Neural cell (in vitro differentiated cells): ENCODE results near the gene PFN3. TPM values are rescaled to one million over a fixed set of nuclear protein-coding genes. Genes with fewer than 3 reads are reported as not detected.

Source experiments
- H2AFZ ChIP-seq: fragments of 200-600, 300-800 bp; sonication (generic), shearing (Covaris generic); 2 replicates; pipeline ENCODE4 v1.6.0; 2014; ENCODE audit warnings: low read depth, mild to moderate bottlenecking, antibody characterized with exemption, low read length, moderate library complexity
- H3F3A ChIP-seq: fragments of 200-600 bp; shearing (Covaris generic); 2 replicates; pipeline ENCODE4 v1.6.1; 2016; ENCODE audit warnings: mild to moderate bottlenecking, moderate library complexity, mixed read lengths, antibody characterized with exemption, low read length; ENCODE audit not compliant: insufficient read depth, poor library complexity, severe bottlenecking
- H3K27ac ChIP-seq: fragments of 200-600, 300-800 bp; sonication (generic), shearing (Covaris generic); 2 replicates; pipeline ENCODE4 v1.5.1; 2014; ENCODE audit warnings: mild to moderate bottlenecking, low read length, moderate library complexity
- H3K27me3 ChIP-seq: fragments of 300-800, 200-600 bp; sonication (generic), shearing (Covaris generic); 2 replicates; pipeline ENCODE4 v1.6.0; 2014; ENCODE audit warnings: mild to moderate bottlenecking, low read depth, low read length, moderate library complexity; ENCODE audit not compliant: insufficient read depth
- H3K36me3 ChIP-seq: fragments of 300-800, 200-600 bp; sonication (generic), shearing (Covaris generic); 2 replicates; pipeline ENCODE4 v1.5.1; 2014; ENCODE audit warnings: mild to moderate bottlenecking, antibody characterized with exemption, low read length, moderate library complexity; ENCODE audit not compliant: insufficient read depth
- H3K4me2 ChIP-seq: fragments of 300-800, 200-600 bp; sonication (generic), shearing (Covaris generic); 2 replicates; pipeline ENCODE4 v1.6.0; 2014; ENCODE audit warnings: mild to moderate bottlenecking, low read length
- H3K4me3 ChIP-seq: fragments of 300-800, 200-600 bp; sonication (generic), shearing (Covaris generic); 2 replicates; pipeline ENCODE4 v1.5.1; 2014; ENCODE audit warnings: mild to moderate bottlenecking, low read length, moderate library complexity
- H3K79me2 ChIP-seq: fragments of 200-600 bp; shearing (Covaris generic); replicated peaks from 2 replicates; pipeline ENCODE4 v1.6.0; 2014; ENCODE audit warnings: mild to moderate bottlenecking, low read length, moderate library complexity; ENCODE audit not compliant: insufficient read depth
- H3K9ac ChIP-seq: fragments of 300-800, 200-600 bp; sonication (generic), shearing (Covaris generic); 2 replicates; pipeline ENCODE4 v1.6.1; 2016; ENCODE audit warnings: mild to moderate bottlenecking, low read length, mixed read lengths
- H3K9me2 ChIP-seq: fragments of 200-600 bp; shearing (Covaris generic); 2 replicates; pipeline ENCODE4 v1.6.1; 2016; ENCODE audit warnings: mild to moderate bottlenecking, low read length, mixed read lengths; ENCODE audit not compliant: insufficient read depth
- H3K9me3 ChIP-seq: fragments of 200-600, 300-800 bp; sonication (generic), shearing (Covaris generic); 2 replicates; pipeline ENCODE4 v1.6.1; 2016; ENCODE audit warnings: mild to moderate bottlenecking, mixed run types, low read length, moderate library complexity, mixed read lengths
- H4K20me1 ChIP-seq: fragments of 200-600 bp; shearing (Covaris generic); 2 replicates; pipeline ENCODE4 v1.6.1; 2016; ENCODE audit warnings: mild to moderate bottlenecking, mixed run types; ENCODE audit not compliant: insufficient read depth
- CTCF ChIP-seq: fragments of 450-650 bp; IDR thresholded peaks from 2 replicates; pipeline ENCODE4 v1.5.1; 2014; ENCODE audit warnings: antibody characterized with exemption, mild to moderate bottlenecking, moderate library complexity; ENCODE audit not compliant: poor library complexity, severe bottlenecking
- EP300 ChIP-seq: fragments of 450-650 bp; conservative IDR thresholded peaks from 2 replicates; pipeline ENCODE4 v1.6.1; 2014; ENCODE audit warnings: antibody characterized with exemption, mild to moderate bottlenecking, moderate library complexity; ENCODE audit not compliant: poor library complexity, severe bottlenecking
- EZH2 ChIP-seq: fragments of 200-600, 300-800 bp; shearing (Covaris generic), sonication (generic); IDR thresholded peaks from 2 replicates; pipeline ENCODE4 v1.6.1; 2014; ENCODE audit warnings: antibody characterized with exemption, low read length, borderline replicate concordance, mild to moderate bottlenecking; ENCODE audit not compliant: insufficient read depth, poor library complexity, severe bottlenecking
- MXI1 ChIP-seq: fragments of 450-650 bp; conservative IDR thresholded peaks from 2 replicates; pipeline ENCODE4 v1.6.1; 2014; ENCODE audit warnings: antibody characterized with exemption, mild to moderate bottlenecking; ENCODE audit not compliant: poor library complexity, severe bottlenecking
- POLR2AphosphoS5 ChIP-seq: IDR thresholded peaks from 2 replicates; pipeline ENCODE4 v1.6.1; 2012
- RAD21 ChIP-seq: fragments of 450-650 bp; conservative IDR thresholded peaks from 2 replicates; pipeline ENCODE4 v1.6.1; 2014; ENCODE audit warnings: antibody characterized with exemption, mild to moderate bottlenecking, moderate library complexity
- REST ChIP-seq: IDR thresholded peaks from 2 replicates; pipeline ENCODE4 v1.6.1; 2012; ENCODE audit warnings: borderline replicate concordance
- SMC3 ChIP-seq: fragments of 450-650 bp; conservative IDR thresholded peaks from 2 replicates; pipeline ENCODE4 v1.6.1; 2014; ENCODE audit warnings: antibody characterized with exemption, mild to moderate bottlenecking, moderate library complexity; ENCODE audit not compliant: poor library complexity
- TAF1 ChIP-seq: IDR thresholded peaks from 2 replicates; pipeline ENCODE4 v1.6.1; 2012; ENCODE audit warnings: low read depth
- polyA plus RNA-seq: library from polyadenylated mRNA; depleted of rRNA; stranded (reverse); fragments of >200 nt; gene quantifications from 2 replicates; pipeline ENCODE4 v1.2.3, GENCODE V29; 2014

The PFN3 gene
- polyA plus RNA-seq, 1 donor from 2014 or later, result not detected

GRCh38 chr5:177390363-177391300 is 9.8 kb downstream of the PFN3 start:
- H3K27me3 ChIP-seq, result no peaks in the 10 kb centered on the region
- H2AFZ ChIP-seq, result no peak overlapping the region
- no peak overlapping the region for H3K4me2 ChIP-seq
- H3K4me3 ChIP-seq, result no peak overlapping the region
- H3F3A ChIP-seq, result no peaks in the 10 kb centered on the region
- H3K79me2 ChIP-seq, result no peaks in the 10 kb centered on the region
- H4K20me1 ChIP-seq, result no peaks in the 10 kb centered on the region
- H3K27ac ChIP-seq, result peak overlapping the region; percentile 63
- H3K9me3 ChIP-seq, result no peaks in the 10 kb centered on the region
- TF ChIP-seq TAF1, result no peak
- TF ChIP-seq MXI1, result peak; percentile 70
- TF ChIP-seq CTCF, result peak; percentile 98
- peak; percentile 98 for TF ChIP-seq RAD21
- peak; percentile 37 for TF ChIP-seq POLR2AphosphoS5
- peak; percentile 48 for TF ChIP-seq REST
- TF ChIP-seq SMC3, result peak; percentile 97
- TF ChIP-seq EP300, result peak; percentile 45
- TF ChIP-seq EZH2, result no peak
- H3K9me2 ChIP-seq, result no peaks in the 10 kb centered on the region
- H3K9ac ChIP-seq, result peak overlapping the region; percentile 64
- H3K36me3 ChIP-seq, result no peaks in the 10 kb centered on the region

GRCh38 chr5:177389241-177390169 is 11.0 kb downstream of the PFN3 start:
- Histone ChIP-seq H3K79me2 (no peaks in the 10 kb centered on the region), H3K27me3 (no peaks in the 10 kb centered on the region), H3K9me2 (no peaks in the 10 kb centered on the region), H3K4me3 (no peak overlapping the region), H3K4me2 (no peak overlapping the region), H3K27ac (no peak overlapping the region), H3K9ac (no peak overlapping the region), H3K9me3 (no peaks in the 10 kb centered on the region), H3K36me3 (no peaks in the 10 kb centered on the region), H3F3A (no peaks in the 10 kb centered on the region), H2AFZ (no peak overlapping the region), H4K20me1 (no peaks in the 10 kb centered on the region)
- no peak for TF ChIP-seq MXI1
- TF ChIP-seq SMC3, result no peak
- TF ChIP-seq CTCF, result no peak
- TF ChIP-seq EZH2, result no peak
- TF ChIP-seq POLR2AphosphoS5, result no peak
- no peak for TF ChIP-seq EP300
- TF ChIP-seq RAD21, result no peak
- no peak for TF ChIP-seq REST
- no peak for TF ChIP-seq TAF1
